ENCODE data around the gene ABLIM3. TPM values are rescaled to one million over a fixed set of nuclear protein-coding genes. Genes with fewer than 3 reads are reported as not detected.
A peak's percentile ranks its signal among the peaks of the same experiment; 100 is the strongest.

ABLIM3 gene
- total RNA-seq, 1 donor from 2014 or later, result not detected

DNA sequence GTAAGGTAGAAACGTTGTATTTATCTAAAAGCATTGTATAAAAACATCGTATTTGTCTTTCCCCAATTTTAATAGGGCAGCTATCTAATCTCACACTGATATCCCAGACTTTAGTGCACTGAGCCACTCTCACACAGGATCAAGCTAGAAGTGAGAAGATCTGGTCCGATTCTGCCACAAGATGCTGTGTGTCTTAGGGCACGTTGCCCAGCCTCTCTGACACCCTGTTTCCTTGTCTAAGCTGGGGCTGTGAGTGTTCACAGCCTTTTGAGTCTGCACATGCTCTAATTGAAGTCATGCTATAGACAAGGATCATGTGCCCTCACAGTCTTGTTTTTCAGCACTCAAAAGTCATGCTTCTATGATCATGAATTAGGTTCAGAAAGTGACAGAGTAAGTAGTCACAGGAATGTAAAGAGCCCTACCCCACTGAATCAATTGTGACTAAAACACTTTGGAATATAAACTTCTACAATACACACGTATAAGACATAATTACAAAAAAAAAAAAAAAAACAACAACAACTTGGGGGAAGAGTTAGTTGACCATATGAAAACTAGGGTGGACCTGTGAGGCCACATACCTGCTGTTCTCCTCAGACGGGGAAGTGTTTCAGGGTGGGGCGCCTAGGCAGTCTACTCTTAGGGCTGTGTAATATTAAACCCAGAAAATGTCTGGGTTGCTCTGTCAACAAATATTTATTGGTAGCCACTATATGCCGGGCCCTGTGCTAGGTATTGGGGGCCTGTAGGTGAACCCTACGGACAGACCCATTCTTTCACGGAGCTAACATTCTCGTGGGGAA lies 893 bp upstream of the ABLIM3 start:
- Mint-ChIP-seq H3K9me3 (no peaks in the 10 kb centered on the region), H3K36me3 (ENCODE audit: low read depth) (no peaks in the 10 kb centered on the region), H3K27me3 (peaks cover 41% of the 10 kb centered on the region), H3K4me1 (peaks cover 2% of the 10 kb centered on the region), H3K4me3 (no peak overlapping the region), H3K27ac (no peak overlapping the region)
- DNase-seq, result no peak
- intact Hi-C loops (cut with micrococcal nuclease), result loop anchor here (1.0 to 5.0 kb wide), 3 partner anchors 124 to 422 kb away; no protein-coding TSS in a partner anchor

DNA sequence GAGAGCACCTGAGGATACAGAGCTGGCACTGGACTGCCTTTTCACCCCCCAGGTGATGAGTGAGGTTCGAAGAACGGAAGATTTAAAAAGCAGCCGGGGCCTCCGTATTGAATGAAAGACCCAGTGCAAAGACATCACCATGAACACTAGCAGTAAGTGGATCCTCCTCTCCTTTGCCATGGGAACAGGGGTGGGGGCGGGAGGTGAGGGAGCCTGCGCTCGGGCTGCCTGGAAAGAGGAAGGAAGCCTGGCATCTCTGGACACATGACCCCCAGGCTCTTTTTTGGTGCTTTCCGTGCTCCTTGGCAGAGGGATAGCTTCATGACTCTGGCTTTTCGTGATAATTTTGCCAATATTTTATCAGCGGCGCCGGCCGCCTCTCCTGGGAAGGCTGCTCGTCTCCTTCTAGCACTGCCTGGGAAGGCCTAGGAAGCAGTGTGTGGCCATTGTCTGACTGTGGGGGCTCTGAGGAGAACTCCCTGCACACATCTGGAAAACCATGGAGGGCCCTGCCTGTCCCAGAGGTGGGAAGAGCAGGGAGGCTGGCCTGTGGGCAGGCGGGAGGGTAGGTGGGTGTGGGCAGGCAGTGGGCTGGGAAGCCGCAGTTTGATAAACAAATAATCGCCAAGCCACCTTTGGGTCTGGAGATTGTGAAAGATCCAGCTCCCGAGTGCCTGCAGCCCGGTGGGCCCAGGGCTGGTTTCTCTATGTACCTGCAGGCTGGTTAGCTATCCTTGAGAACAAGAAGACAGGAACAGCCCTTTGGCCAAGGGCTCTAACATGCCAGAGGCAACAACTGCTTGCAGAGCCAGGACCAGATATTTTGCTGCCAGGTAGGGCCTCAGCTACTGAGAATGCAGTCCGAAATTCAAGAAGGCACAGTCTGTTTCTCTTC lies 911 bp downstream of the ABLIM3 start:
- peaks cover 37% of the 10 kb centered on the region for H3K27me3 Mint-ChIP-seq
- H3K36me3 Mint-ChIP-seq (ENCODE audit: low read depth), result no peaks in the 10 kb centered on the region
- no peak overlapping the region for H3K27ac Mint-ChIP-seq
- peak overlapping the region; percentile 63 for H3K4me3 Mint-ChIP-seq
- H3K9me3 Mint-ChIP-seq, result no peaks in the 10 kb centered on the region
- intact Hi-C loops (cut with micrococcal nuclease), result loop anchor here (1.0 to 5.0 kb wide), 3 partner anchors 122 to 420 kb away; no protein-coding TSS in a partner anchor
- no peak for DNase-seq
- peaks cover 2% of the 10 kb centered on the region for H3K4me1 Mint-ChIP-seq

DNA sequence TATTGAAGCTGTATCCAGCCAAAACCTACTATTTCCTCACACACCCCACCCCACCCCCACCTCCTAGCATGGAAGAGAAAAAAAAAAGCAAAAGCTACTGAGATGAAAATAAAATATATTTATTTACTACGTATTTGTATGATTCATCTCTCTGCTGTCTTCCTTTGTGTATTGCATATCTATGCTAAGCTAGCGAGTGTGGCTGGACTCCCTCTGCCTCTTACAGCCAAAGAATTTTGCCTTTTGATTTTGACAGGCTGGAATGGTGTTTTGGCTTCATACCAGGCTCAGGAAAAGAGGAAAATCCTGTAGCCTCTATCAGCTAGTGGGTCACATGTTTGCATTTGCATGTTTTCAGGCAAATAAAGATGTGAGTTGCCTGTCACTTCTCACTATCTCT lies 2.2 kb downstream of the ABLIM3 start:
- H3K4me1 Mint-ChIP-seq, result peaks cover 2% of the 10 kb centered on the region
- intact Hi-C loops (cut with micrococcal nuclease), result loop anchor here (5.0 kb wide), 1 partner anchor 419 kb away; no protein-coding TSS in a partner anchor
- no peak overlapping the region for H3K27ac Mint-ChIP-seq
- no peaks in the 10 kb centered on the region for H3K36me3 Mint-ChIP-seq (ENCODE audit: low read depth)
- peaks cover 28% of the 10 kb centered on the region for H3K27me3 Mint-ChIP-seq
- H3K9me3 Mint-ChIP-seq, result no peaks in the 10 kb centered on the region
- no peak overlapping the region for H3K4me3 Mint-ChIP-seq
- DNase-seq, result no peak

DNA sequence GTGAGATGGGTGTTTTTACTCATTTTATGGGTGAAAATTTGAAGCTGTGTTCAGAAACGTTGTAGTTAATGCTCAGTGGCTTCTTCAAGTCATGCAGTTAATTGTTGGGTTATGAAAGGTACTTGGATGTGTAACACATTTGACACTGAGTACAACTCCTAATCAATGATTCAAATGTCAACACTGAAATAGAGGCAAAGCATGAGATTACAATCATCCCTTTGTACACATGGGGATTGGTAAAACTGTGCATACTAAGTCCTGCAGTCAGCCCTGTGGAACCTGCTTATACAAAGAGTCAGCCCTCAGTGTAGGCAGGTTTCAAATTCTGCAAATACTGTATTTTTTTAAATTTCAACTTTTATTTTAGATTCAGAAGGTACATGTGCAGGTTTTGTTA lies 3.3 kb downstream of the ABLIM3 start:
- no peak overlapping the region for H3K4me3 Mint-ChIP-seq
- H3K4me1 Mint-ChIP-seq, result peaks cover 2% of the 10 kb centered on the region
- H3K36me3 Mint-ChIP-seq (ENCODE audit: low read depth), result no peaks in the 10 kb centered on the region
- no peaks in the 10 kb centered on the region for H3K9me3 Mint-ChIP-seq
- H3K27me3 Mint-ChIP-seq, result peaks cover 28% of the 10 kb centered on the region
- intact Hi-C loops (cut with micrococcal nuclease), result loop anchor here (5.0 kb wide), 1 partner anchor 418 kb away; no protein-coding TSS in a partner anchor
- no peak overlapping the region for H3K27ac Mint-ChIP-seq
- no peak for DNase-seq

DNA sequence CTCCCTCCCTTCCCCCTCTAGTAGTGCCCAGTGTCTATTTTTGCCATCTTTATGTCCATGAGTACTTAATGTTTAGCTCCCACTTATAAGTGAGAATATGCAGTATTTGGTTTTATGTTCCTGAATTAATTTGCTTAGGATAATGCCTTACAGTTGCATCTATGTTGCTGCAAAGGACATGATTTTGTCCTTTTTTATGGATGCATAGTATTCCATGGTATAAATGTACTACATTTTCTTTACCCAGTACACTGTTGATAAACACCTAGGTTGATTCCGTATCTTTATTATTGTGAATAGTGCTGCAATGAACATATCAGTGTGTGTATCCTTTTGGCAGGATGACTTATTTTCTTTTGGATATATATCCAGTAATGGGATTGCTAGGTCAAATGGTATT lies 3.8 kb downstream of the ABLIM3 start:
- Mint-ChIP-seq H3K4me3 (no peak overlapping the region), H3K4me1 (peaks cover 2% of the 10 kb centered on the region), H3K27me3 (peaks cover 31% of the 10 kb centered on the region), H3K27ac (no peak overlapping the region), H3K36me3 (ENCODE audit: low read depth) (no peaks in the 10 kb centered on the region), H3K9me3 (no peaks in the 10 kb centered on the region)
- intact Hi-C loops (cut with micrococcal nuclease), result no loop called here
- no peak for DNase-seq

GRCh38 chr5:149147676-149148075 lies 6.4 kb downstream of the ABLIM3 start:
- Mint-ChIP-seq H3K27me3 (peaks cover 25% of the 10 kb centered on the region), H3K36me3 (ENCODE audit: low read depth) (no peaks in the 10 kb centered on the region), H3K27ac (no peak overlapping the region), H3K9me3 (no peaks in the 10 kb centered on the region), H3K4me3 (no peak overlapping the region), H3K4me1 (no peaks in the 10 kb centered on the region)
- no peak for DNase-seq
- intact Hi-C loops (cut with micrococcal nuclease), result no loop called here

DNA sequence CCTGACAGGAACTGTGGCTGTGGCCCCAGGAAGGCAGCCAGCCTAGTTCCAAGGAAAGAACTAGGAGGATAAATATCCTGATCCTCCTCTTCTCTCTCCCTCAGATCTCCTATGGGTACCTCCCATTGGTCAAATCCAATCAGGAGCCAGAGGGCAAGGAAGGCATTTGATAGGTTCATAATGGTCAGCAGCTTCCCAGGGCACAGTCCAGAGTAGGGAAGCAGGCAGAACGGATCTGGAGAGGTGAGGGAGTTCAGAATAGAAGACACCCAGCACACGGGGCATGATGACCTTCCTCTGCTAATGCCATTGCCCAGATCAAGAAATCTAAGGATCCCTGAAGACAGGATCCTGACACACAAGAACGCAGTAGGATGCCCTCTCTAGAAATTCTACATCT lies 8.6 kb downstream of the ABLIM3 start:
- DNase-seq, result no peak
- Mint-ChIP-seq H3K36me3 (ENCODE audit: low read depth) (no peaks in the 10 kb centered on the region), H3K27ac (no peak overlapping the region), H3K9me3 (no peaks in the 10 kb centered on the region), H3K4me3 (no peak overlapping the region), H3K4me1 (no peaks in the 10 kb centered on the region), H3K27me3 (peaks cover 10% of the 10 kb centered on the region)
- intact Hi-C loops (cut with micrococcal nuclease), result no loop called here

- no peaks in the 10 kb centered on the region for H3K36me3 Mint-ChIP-seq (ENCODE audit: low read depth)
- no peak overlapping the region for H3K4me3 Mint-ChIP-seq
- H3K4me1 Mint-ChIP-seq, result no peaks in the 10 kb centered on the region
- intact Hi-C loops (cut with micrococcal nuclease), result no loop called here
- peaks cover 8% of the 10 kb centered on the region for H3K27me3 Mint-ChIP-seq
- H3K9me3 Mint-ChIP-seq, result no peaks in the 10 kb centered on the region
- DNase-seq, result no peak
- H3K27ac Mint-ChIP-seq, result no peak overlapping the region
Observed at GRCh38 chr5:149150457-149150856, 9.2 kb downstream of the ABLIM3 start.

- Mint-ChIP-seq H3K27me3 (peaks cover 5% of the 10 kb centered on the region), H3K4me1 (no peaks in the 10 kb centered on the region), H3K4me3 (no peak overlapping the region), H3K9me3 (no peaks in the 10 kb centered on the region), H3K36me3 (ENCODE audit: low read depth) (no peaks in the 10 kb centered on the region), H3K27ac (no peak overlapping the region)
- intact Hi-C loops (cut with micrococcal nuclease), result no loop called here
- DNase-seq, result no peak
Observed at GRCh38 chr5:149151717-149152116, 10.4 kb downstream of the ABLIM3 start.

- no peak overlapping the region for H3K4me3 Mint-ChIP-seq
- intact Hi-C loops (cut with micrococcal nuclease), result no loop called here
- DNase-seq, result no peak
Observed at GRCh38 chr5:149152317-149152746, 11.0 kb downstream of the ABLIM3 start.

DNA sequence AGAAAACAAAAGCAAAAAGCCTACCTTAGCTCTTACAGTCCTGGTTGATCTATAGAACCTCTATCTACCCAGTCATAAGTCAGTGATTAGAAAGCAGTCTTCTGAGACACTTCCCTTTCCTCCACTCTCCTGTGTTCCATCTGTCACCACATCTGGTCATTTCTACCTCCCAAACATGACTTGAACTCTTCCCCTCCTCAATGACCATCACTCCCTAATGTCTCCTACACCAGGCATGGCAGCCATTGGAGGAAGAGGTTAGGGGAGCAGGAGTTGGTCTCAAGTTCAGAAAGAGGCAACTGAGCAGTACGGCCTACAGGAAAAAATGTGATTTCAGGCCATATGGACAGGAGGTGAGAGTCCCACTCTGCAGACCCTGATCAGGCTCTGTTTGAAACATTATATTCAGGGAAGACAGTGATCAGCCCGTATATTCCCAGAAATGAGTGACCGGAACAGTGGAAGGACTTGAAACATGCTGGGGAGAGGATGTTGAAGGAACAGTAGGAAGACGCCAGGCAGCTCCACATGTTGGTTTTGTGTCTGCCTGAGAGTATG lies 12.0 kb downstream of the ABLIM3 start:
- Mint-ChIP-seq H3K4me1 (no peaks in the 10 kb centered on the region), H3K27me3 (peaks cover 7% of the 10 kb centered on the region), H3K27ac (no peak overlapping the region), H3K9me3 (no peaks in the 10 kb centered on the region), H3K4me3 (no peak overlapping the region), H3K36me3 (ENCODE audit: low read depth) (no peaks in the 10 kb centered on the region)
- intact Hi-C loops (cut with micrococcal nuclease), result no loop called here
- DNase-seq, result no peak

More at GRCh38 chr5:149152317-149152746, 11.0 kb downstream of the ABLIM3 start:
- Mint-ChIP-seq H3K27me3 (peaks cover 5% of the 10 kb centered on the region), H3K9me3 (no peaks in the 10 kb centered on the region), H3K27ac (no peak overlapping the region), H3K4me1 (no peaks in the 10 kb centered on the region), H3K36me3 (ENCODE audit: low read depth) (no peaks in the 10 kb centered on the region)

GRCh38 chr5:149153751-149154610 lies 12.7 kb downstream of the ABLIM3 start:
- Mint-ChIP-seq H3K27me3 (peaks cover 9% of the 10 kb centered on the region), H3K4me1 (no peaks in the 10 kb centered on the region), H3K4me3 (no peak overlapping the region), H3K9me3 (no peaks in the 10 kb centered on the region), H3K27ac (no peak overlapping the region), H3K36me3 (ENCODE audit: low read depth) (no peaks in the 10 kb centered on the region)
- no peak for DNase-seq
- intact Hi-C loops (cut with micrococcal nuclease), result no loop called here

DNA sequence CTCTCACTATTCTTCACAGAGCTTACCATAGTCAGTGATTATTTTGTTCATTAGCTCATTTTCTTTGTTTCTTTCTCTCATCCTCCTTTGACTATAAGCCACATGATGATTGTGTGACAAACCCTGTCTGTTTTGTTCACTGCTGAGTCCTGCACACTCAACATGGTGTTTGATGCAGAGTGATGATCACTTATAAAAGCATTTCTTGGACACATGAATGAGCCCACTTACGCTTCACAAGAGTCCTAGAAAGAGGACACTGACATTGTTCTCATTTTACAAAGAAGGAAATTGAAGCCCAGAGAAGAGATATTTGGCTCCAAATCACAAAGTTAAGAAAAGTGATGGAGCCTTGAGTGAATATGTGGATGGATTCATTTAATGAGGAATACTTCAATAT lies 13.4 kb downstream of the ABLIM3 start:
- H3K4me1 Mint-ChIP-seq, result no peaks in the 10 kb centered on the region
- no peaks in the 10 kb centered on the region for H3K36me3 Mint-ChIP-seq (ENCODE audit: low read depth)
- H3K27me3 Mint-ChIP-seq, result peaks cover 11% of the 10 kb centered on the region
- no peak overlapping the region for H3K27ac Mint-ChIP-seq
- H3K9me3 Mint-ChIP-seq, result no peaks in the 10 kb centered on the region
- no peak overlapping the region for H3K4me3 Mint-ChIP-seq
- no peak for DNase-seq
- intact Hi-C loops (cut with micrococcal nuclease), result no loop called here

Measured in activated CD4-positive, alpha-beta T cell treated with anti-CD3 and anti-CD28 coated beads, Interleukin-2, amount 10 ng/mL, durations not matched to agents 24 days and 14 days (primary cell).